Limb (tissue), 2 donors: ENCODE results near the gene ADD1.

Experiments
- DNase-seq, 2 donors: peaks; one replicate each; pipeline ENCODE4 v3.0.0-alpha.2; 2016; ENCODE audit errors: extremely low spot score in 2 of 2

The ADD1 gene

GRCh38 chr4:2963966-2964471 lies 120.4 kb downstream of the ADD1 start:
- DNase-seq, result no peak

GRCh38 chr4:2964706-2965258 lies 121.1 kb downstream of the ADD1 start:
- DNase-seq, result no peak

GRCh38 chr4:2965262-2965661 lies 121.6 kb downstream of the ADD1 start:
- no peak for DNase-seq

GRCh38 chr4:2968381-2968780 lies 124.7 kb downstream of the ADD1 start:
- DNase-seq, result no peak

GRCh38 chr4:2971275-2971674 lies 127.6 kb downstream of the ADD1 start:
- DNase-seq, result no peak

GRCh38 chr4:2977211-2978088 lies 133.8 kb downstream of the ADD1 start:
- no peak for DNase-seq
